ENCODE measurements around the gene C1orf87. TPM values are rescaled to one million over a fixed set of nuclear protein-coding genes. Genes with fewer than 3 reads are reported as not detected.

The C1orf87 gene
- 1.7 TPM for polyA plus RNA-seq (ENCODE audit: insufficient read length)

DNA sequence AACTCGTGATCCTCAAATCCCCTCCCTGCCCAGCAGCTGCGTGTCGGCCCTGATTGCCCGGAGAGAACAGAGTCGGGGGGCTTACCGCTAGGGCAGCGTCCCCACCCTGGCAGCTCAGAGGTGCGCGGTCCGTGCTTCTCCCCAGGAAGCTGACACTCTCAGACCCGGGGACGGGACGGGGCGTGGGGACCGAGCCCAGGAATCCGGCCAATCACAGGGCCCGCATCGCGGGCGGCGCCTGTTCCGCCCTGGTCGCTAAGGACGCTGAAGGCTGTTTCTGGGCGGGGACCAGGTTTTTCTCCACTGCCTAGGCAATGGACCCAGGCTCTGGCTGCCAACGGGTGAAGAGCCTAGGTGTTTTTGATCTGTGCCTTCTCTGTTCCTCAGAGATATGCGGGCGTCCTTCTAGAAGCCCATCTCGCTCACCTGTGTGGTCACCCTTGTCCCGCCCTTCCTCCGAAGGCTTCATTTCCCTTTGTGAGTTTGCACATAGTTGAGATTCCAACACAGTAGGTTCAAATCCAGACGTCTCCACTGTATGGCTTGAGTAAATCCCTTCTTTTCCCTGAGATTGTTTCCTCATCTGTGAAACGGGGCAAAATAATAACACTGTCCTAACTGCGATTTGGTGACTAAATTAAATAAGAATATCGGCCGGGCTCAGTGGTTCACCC is at the start of gene C1orf87:
Gene C1orf87 (minus strand): TSS at position 166 of the 674 bp plus-strand sequence. CDS start 1,127 bp downstream, outside the sequence.
- DNase-seq: no peak

- peak; percentile 37 for DNase-seq
Observed at GRCh38 chr1:60118085-60118484, 44.5 kb upstream of the C1orf87 start.

- DNase-seq: no peak
Observed at GRCh38 chr1:60114745-60115318, 41.3 kb upstream of the C1orf87 start.

- DNase-seq: no peak
Observed at GRCh38 chr1:60113596-60113995, 40.0 kb upstream of the C1orf87 start.

DNA sequence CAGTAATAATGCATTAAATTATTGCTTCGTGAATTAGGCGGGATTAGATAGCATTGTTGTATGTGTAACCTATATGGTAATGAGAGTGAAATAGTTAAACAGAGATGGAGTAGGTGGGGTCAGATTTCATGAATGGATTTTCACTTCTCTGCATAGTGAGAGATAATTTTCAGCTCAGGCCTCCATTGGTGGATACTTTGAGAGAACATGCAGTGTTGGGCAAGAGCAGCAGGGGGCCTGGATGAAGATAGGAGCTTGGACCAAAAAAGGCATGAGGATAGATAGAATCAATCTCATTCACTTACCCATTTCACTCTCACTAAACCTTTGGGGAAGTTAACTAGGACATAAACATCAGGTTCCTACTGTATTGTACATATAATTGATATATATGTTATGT is 39.5 kb upstream of the C1orf87 start:
- no peak for DNase-seq

- no peak for DNase-seq
Observed at GRCh38 chr1:60111716-60112115, 38.1 kb upstream of the C1orf87 start.

DNA sequence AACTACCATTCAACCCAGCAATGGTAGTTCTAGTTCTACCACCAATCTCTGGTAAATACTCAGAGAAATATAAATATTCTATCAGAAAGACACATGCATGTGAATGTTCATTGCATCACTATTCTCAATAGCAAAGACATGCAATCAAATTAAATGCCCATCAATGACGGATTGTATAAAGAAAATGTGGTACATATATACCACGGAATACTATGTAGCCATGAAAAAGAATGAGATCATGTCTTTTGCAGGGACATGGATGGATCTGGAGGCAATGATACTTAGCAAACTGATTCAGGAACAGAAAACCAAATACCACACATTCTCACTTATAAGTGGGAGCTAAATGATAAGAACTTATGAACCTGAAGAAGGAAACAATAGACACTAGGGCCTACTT is 37.5 kb upstream of the C1orf87 start:
- DNase-seq: no peak

DNA sequence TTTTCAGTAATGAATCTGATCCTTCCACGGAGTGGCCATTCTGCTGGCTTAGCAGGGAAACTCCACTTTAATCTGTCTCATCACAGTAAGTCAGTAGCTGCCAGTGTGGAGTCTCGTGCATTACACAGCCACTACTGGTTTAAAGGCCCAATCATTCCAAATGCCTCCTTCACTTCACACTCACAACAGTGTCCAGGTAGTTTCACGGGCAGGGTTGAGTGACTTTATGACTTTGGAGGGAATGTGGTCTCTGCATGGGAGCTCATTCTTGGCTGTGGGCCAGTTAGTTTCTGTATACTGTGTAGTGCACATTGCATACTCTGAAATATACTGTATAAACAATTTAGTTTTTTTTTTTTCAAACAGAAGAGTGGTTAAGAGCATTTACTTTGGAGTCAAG is 34.6 kb upstream of the C1orf87 start:
- no peak for DNase-seq

DNA sequence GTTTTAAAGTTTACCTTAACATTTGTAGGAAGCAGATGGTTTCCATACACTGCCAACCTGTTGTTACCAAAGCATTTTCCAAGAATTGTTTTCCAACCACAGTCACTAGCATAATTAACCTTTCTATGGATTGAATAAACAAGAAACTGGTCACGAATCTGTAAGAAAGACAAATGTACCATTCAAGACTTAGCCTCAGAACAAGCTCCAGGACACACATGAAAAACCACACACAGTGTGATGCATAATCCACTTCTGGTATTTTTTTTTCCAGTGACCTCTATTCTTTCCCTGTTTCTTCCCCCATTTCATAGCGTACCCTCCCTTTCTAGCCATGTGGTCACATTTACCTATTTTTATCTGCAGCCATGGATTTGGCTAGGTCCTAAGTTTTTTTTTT is 29.6 kb upstream of the C1orf87 start:
- no peak for DNase-seq

- no peak for DNase-seq
Observed at GRCh38 chr1:60102267-60103061, 28.9 kb upstream of the C1orf87 start.

DNA sequence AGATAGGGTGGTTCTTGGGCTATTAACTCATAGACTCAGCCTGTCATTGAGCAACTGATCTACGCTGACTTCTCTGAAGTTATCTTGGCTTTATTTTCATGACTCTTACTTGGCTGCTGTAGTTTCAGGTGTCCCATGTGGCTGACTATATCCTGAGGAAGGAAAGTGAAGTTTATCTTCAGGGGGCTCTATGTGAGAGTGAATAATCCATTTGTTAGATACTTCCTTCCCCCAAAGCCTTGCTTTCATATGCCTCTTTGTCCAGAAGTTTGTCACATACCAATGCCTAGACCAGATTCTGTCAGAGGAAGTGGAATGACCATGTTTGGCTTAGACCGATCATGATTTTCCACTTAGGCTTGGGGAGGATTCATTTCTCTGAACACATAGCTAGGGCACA is 27.9 kb upstream of the C1orf87 start:
- no peak for DNase-seq

GRCh38 chr1:60091195-60091715 is 17.7 kb upstream of the C1orf87 start:
- no peak for DNase-seq

GRCh38 chr1:60090655-60091054 is 17.1 kb upstream of the C1orf87 start:
- DNase-seq: no peak

- no peak for DNase-seq
Observed at GRCh38 chr1:60088620-60089155, 15.1 kb upstream of the C1orf87 start.

DNA sequence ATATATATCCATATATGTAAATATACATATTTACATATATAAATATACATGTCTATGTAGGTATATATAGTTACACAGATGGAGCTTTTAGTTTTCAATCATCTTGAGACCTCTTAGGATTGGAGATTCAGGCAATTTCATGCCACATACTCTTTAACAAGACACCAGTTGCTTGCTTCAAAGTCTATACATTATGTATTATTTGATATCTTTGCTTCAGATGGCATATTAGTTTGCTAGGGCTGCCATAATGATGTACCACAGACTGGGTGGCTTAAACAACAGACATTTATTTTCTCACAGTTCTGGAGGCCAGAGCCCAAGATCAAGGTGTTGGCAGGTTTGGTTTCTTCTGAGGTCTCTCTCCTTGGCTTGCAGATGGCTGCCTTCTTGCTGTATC is 14.1 kb upstream of the C1orf87 start:
- DNase-seq: no peak

DNA sequence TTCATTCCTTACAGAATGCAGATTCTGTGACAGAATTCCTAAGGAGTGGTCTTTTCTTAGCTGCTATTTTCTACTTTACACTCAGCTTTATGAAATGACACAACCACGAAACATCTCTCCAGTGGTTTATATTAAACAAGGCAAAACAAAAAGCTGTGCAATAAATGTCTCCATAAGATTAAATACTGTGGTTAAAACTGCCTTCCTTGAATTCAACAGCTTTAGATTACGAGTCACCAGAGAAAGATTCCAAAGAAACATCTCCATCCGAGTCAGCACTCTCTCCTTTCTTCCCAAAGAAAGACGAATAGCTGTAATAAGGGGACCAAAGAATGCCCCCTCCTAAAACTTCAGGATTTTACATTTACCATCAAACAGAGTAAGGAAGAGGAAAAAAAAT is 4.6 kb upstream of the C1orf87 start:
- DNase-seq: no peak

GRCh38 chr1:60071296-60071695 is 2.3 kb downstream of the C1orf87 start:
- DNase-seq: no peak

DNA sequence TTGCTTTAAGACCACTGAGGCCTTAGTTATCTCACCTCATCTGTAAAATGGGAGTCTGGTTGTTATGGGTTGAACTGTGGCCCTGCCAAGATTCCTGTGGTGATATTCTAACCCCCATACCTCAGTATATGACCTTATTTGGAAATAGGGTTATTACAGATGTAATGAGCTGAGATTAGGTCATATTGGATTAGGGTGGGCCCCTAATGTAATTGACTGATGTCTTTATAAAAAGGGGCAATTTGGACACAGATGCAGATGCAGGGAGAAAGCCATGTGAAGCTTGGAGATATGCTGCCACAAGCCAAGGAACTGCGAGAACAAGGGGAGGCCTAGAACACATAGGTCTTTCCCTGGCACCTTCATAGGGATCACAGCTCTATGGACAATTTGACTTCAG is 3.9 kb downstream of the C1orf87 start:
- no peak for DNase-seq

GRCh38 chr1:60068393-60069045 is 5.1 kb downstream of the C1orf87 start:
- no peak for DNase-seq

- DNase-seq: no peak
Observed at GRCh38 chr1:60066001-60066400, 7.6 kb downstream of the C1orf87 start.

DNA sequence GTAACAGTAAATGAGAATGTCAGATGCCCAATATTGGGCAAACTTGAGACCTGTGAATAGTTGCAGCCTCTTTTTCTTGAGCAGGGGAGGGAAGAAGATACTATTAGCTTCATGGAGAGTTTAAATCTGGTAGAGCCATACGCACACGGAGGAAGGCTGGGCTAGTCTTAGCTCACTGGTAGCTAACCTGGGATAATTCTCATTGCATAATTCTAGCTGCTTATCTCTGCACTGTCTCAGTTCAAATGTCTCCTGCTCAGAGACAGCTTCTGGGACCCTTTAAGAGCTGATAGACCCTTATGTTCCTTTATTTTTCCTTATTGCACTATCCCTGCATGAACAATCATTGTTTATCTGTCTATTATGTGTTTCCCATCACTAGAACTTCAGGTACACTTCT is 8.4 kb downstream of the C1orf87 start:
- no peak for DNase-seq

- no peak for DNase-seq
Observed at GRCh38 chr1:60063561-60063960, 10.0 kb downstream of the C1orf87 start.

- DNase-seq: no peak
Observed at GRCh38 chr1:60059468-60059867, 14.1 kb downstream of the C1orf87 start.
